ENCODE data around the gene ILKAP. TPM values are rescaled to one million over a fixed set of nuclear protein-coding genes. Genes with fewer than 3 reads are reported as not detected.

Gene ILKAP
- total RNA-seq, 2 donors from 2014 or later: 27.8 to 50.3 TPM

DNA sequence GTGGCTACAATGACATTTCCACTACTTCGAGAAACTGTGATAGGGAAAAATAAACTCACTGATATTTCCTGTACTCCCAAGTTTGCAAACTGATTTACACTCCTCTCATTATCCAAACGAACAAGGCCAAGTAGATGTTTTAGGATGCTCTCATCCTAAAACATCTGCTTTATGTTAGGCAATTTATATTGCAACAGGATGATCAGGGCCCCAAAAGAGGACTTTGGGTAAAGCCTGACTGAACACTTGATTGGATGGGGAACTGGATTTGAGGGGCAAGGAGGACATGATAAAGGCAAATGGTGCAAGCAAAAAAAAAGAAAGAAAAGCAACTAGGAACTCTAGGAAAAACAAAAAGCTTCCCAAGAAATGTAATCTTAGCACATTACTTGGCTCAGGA, 38.5 kb upstream of the ILKAP start:
- Histone ChIP-seq H3K4me1 (peaks cover 15% of the 10 kb centered on the region), H3K9ac (ENCODE audit: low read depth in 2 of 2, low read length in 2 of 2) (no peak overlapping the region), H3K27me3 (peaks cover 3% of the 10 kb centered on the region)

GRCh38 chr2:238240757-238241711, 37.5 kb upstream of the ILKAP start:
- no peak overlapping the region for H3K9ac ChIP-seq (ENCODE audit: low read depth in 2 of 2, low read length in 2 of 2)
- H3K4me1 ChIP-seq: peaks cover 15% of the 10 kb centered on the region
- peaks cover 3% of the 10 kb centered on the region for H3K27me3 ChIP-seq
- TF ChIP-seq, protein P1, sequence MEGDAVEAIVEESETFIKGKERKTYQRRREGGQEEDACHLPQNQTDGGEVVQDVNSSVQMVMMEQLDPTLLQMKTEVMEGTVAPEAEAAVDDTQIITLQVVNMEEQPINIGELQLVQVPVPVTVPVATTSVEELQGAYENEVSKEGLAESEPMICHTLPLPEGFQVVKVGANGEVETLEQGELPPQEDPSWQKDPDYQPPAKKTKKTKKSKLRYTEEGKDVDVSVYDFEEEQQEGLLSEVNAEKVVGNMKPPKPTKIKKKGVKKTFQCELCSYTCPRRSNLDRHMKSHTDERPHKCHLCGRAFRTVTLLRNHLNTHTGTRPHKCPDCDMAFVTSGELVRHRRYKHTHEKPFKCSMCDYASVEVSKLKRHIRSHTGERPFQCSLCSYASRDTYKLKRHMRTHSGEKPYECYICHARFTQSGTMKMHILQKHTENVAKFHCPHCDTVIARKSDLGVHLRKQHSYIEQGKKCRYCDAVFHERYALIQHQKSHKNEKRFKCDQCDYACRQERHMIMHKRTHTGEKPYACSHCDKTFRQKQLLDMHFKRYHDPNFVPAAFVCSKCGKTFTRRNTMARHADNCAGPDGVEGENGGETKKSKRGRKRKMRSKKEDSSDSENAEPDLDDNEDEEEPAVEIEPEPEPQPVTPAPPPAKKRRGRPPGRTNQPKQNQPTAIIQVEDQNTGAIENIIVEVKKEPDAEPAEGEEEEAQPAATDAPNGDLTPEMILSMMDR (IDR thresholded peaks at IDR 0.05): no peak
- H3K9me3 ChIP-seq: no peaks in the 10 kb centered on the region
- DNase-seq: peak; percentile 77
- H3K36me3 ChIP-seq: no peaks in the 10 kb centered on the region
- intact Hi-C loops (cut with DNase I): no loop called here
- H3K27ac ChIP-seq: no peak overlapping the region
- peak overlapping the region; percentile 74 for H3K4me3 ChIP-seq

More for the DNA sequence above, 38.5 kb upstream of the ILKAP start:
- Histone ChIP-seq H3K9me3 (no peaks in the 10 kb centered on the region), H3K36me3 (no peaks in the 10 kb centered on the region), H3K27ac (no peak overlapping the region), H3K4me3 (no peak overlapping the region)
- TF ChIP-seq, protein P1 (IDR thresholded peaks at IDR 0.05): no peak
- DNase-seq: no peak
- intact Hi-C loops (cut with DNase I): no loop called here

GRCh38 chr2:238239863-238240756, 36.6 kb upstream of the ILKAP start, which contains the start of gene HES6:
HES6 (minus strand) TSS chr2:238240038; CDS start chr2:238239905, 133 bp downstream.
- Histone ChIP-seq H3K36me3 (no peaks in the 10 kb centered on the region), H3K27ac (peak within 1 kb of the TSS; percentile 47), H3K4me1 (peaks cover 15% of the 10 kb centered on the region), H3K27me3 (peaks cover 3% of the 10 kb centered on the region), H3K9me3 (no peaks in the 10 kb centered on the region), H3K4me3 (peak within 1 kb of the TSS; percentile 74), H3K9ac (ENCODE audit: low read depth in 2 of 2, low read length in 2 of 2) (peak within 1 kb of the TSS; percentile 46 to 83)
- DNase-seq: peak; percentile 90
- intact Hi-C loops (cut with DNase I): no loop called here
- TF ChIP-seq, protein P1 (IDR thresholded peaks at IDR 0.05): no peak

GRCh38 chr2:238239543-238239862, 36.0 kb upstream of the ILKAP start:
- intact Hi-C loops (cut with DNase I): no loop called here
- Histone ChIP-seq H3K27me3 (peaks cover 3% of the 10 kb centered on the region), H3K9ac (ENCODE audit: low read depth in 2 of 2, low read length in 2 of 2) (peak overlapping the region in 1 of 2 donors; percentile 83), H3K4me3 (peak overlapping the region; percentile 74), H3K36me3 (no peaks in the 10 kb centered on the region), H3K4me1 (peaks cover 15% of the 10 kb centered on the region), H3K9me3 (no peaks in the 10 kb centered on the region), H3K27ac (no peak overlapping the region)
- TF ChIP-seq, protein P1 (IDR thresholded peaks at IDR 0.05): no peak
- DNase-seq: no peak

All from colonic mucosa (tissue), 4 donors.